ENCODE results near the gene ELMO1.

ELMO1 gene

GRCh38 chr7:37096341-37096740 is 352.3 kb downstream of the ELMO1 start:
- WGBS (ENCODE audit: insufficient coverage, insufficient read length), result no CpG with 5 or more reads among the region's 6 CpGs
- no peaks in the 10 kb centered on the region for H3K36me3 ChIP-seq (ENCODE audit: control insufficient read depth, insufficient read depth, low read length)
- no peaks in the 10 kb centered on the region for H3K9me3 ChIP-seq (ENCODE audit: control insufficient read depth, insufficient read depth, low read length)
- DNase-seq (ENCODE audit: low read depth, low spot score), result no peak
- H3K27ac ChIP-seq (ENCODE audit: low read length), result no peak overlapping the region
- no peak overlapping the region for H3K4me3 ChIP-seq (ENCODE audit: low read length)
- peaks cover 2% of the 10 kb centered on the region; the same call in 1 of the 2 replicates for H3K4me1 ChIP-seq (ENCODE audit: control insufficient read depth, insufficient read depth, low read length)
- no peaks in the 10 kb centered on the region for H3K27me3 ChIP-seq (ENCODE audit: control insufficient read depth, insufficient read depth, low read length)

DNA sequence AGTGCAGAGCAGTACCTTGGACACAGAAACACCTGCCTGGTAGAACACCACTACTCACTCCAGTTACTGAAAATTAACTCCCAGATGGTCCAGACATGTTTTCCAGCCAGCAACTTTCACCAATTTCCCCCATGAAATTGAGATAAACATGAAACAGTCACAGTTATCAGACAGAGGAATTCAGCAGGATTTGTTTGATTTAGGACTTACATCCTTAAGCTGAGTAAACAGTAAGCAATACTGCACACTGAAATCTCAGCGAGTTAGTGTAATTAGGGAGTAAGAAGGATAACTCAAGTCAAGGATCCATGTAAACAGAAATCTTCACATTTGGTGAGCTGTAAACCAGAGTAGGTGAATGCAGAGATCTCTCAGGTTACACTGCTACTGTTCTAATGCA is 353.5 kb downstream of the ELMO1 start:
- DNase-seq (ENCODE audit: low read depth, low spot score), result no peak
- no peak overlapping the region for H3K27ac ChIP-seq (ENCODE audit: low read length)
- no CpG with 5 or more reads among the region's 1 CpG for WGBS (ENCODE audit: insufficient coverage, insufficient read length)
- no peaks in the 10 kb centered on the region for H3K27me3 ChIP-seq (ENCODE audit: control insufficient read depth, insufficient read depth, low read length)
- no peaks in the 10 kb centered on the region for H3K36me3 ChIP-seq (ENCODE audit: control insufficient read depth, insufficient read depth, low read length)
- no peaks in the 10 kb centered on the region for H3K9me3 ChIP-seq (ENCODE audit: control insufficient read depth, insufficient read depth, low read length)
- H3K4me3 ChIP-seq (ENCODE audit: low read length), result no peak overlapping the region
- peaks cover 2% of the 10 kb centered on the region; the same call in 1 of the 2 replicates for H3K4me1 ChIP-seq (ENCODE audit: control insufficient read depth, insufficient read depth, low read length)

- no peak for DNase-seq (ENCODE audit: low read depth, low spot score)
- no peaks in the 10 kb centered on the region for H3K9me3 ChIP-seq (ENCODE audit: control insufficient read depth, insufficient read depth, low read length)
- H3K36me3 ChIP-seq (ENCODE audit: control insufficient read depth, insufficient read depth, low read length), result no peaks in the 10 kb centered on the region
- H3K27ac ChIP-seq (ENCODE audit: low read length), result no peak overlapping the region
- no peak overlapping the region for H3K4me3 ChIP-seq (ENCODE audit: low read length)
- H3K27me3 ChIP-seq (ENCODE audit: control insufficient read depth, insufficient read depth, low read length), result no peaks in the 10 kb centered on the region
- peaks cover 2% of the 10 kb centered on the region; the same call in 1 of the 2 replicates for H3K4me1 ChIP-seq (ENCODE audit: control insufficient read depth, insufficient read depth, low read length)
Measured at GRCh38 chr7:37093257-37093656, 355.4 kb downstream of the ELMO1 start.

DNA sequence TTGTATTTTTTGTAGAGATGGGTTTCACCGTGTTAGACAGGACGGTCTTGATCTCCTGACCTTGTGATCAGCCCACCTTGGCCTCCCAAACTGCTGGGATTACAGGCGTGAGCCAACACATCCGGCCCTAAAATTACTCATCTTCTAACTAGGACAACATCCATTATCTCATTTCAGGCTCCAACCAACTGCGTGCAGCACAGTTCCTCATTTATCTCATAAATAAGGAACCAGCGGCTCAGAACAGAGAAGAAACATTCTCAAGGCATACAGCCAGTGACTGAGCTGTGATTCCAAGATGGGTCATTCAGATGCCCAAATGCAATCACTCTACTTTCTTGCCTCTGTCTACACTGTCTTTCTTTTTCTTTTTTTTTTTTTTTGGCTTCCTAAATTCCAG is 356.1 kb downstream of the ELMO1 start:
- no peak for DNase-seq (ENCODE audit: low read depth, low spot score)
- no CpG with 5 or more reads among the region's 6 CpGs for WGBS (ENCODE audit: insufficient coverage, insufficient read length)
- H3K9me3 ChIP-seq (ENCODE audit: control insufficient read depth, insufficient read depth, low read length), result no peaks in the 10 kb centered on the region

DNA sequence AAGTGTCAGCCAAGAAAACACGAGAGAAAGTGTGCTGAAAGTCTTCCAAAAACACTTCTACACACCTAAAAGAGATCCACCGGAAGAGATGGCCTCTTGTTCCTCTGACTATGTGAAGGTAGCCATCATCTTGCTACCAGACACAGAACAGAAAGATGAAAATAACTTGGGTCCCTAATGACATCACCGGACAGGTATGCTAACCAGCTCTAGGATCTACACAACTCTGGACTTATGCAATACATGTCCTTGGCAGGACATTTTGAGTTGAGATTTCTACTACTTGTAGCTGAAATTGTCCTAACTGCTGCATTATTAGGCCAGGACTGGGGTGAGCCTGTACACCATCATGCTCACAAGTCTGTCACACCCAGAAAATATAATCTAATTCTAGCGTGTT is 358.7 kb downstream of the ELMO1 start:
- Histone ChIP-seq H3K27me3 (ENCODE audit: control insufficient read depth, insufficient read depth, low read length) (no peaks in the 10 kb centered on the region), H3K36me3 (ENCODE audit: control insufficient read depth, insufficient read depth, low read length) (no peaks in the 10 kb centered on the region), H3K9me3 (ENCODE audit: control insufficient read depth, insufficient read depth, low read length) (no peaks in the 10 kb centered on the region), H3K4me1 (ENCODE audit: control insufficient read depth, insufficient read depth, low read length) (no peaks in the 10 kb centered on the region), H3K27ac (ENCODE audit: low read length) (no peak overlapping the region), H3K4me3 (ENCODE audit: low read length) (no peak overlapping the region)
- WGBS (ENCODE audit: insufficient coverage, insufficient read length), result no CpG with 5 or more reads among the region's 4 CpGs
- DNase-seq (ENCODE audit: low read depth, low spot score), result no peak

More for the DNA sequence above, 356.1 kb downstream of the ELMO1 start:
- no peaks in the 10 kb centered on the region for H3K27me3 ChIP-seq (ENCODE audit: control insufficient read depth, insufficient read depth, low read length)
- H3K36me3 ChIP-seq (ENCODE audit: control insufficient read depth, insufficient read depth, low read length), result no peaks in the 10 kb centered on the region
- no peak overlapping the region for H3K27ac ChIP-seq (ENCODE audit: low read length)
- H3K4me3 ChIP-seq (ENCODE audit: low read length), result no peak overlapping the region
- peaks cover 2% of the 10 kb centered on the region; the same call in 1 of the 2 replicates for H3K4me1 ChIP-seq (ENCODE audit: control insufficient read depth, insufficient read depth, low read length)

GRCh38 chr7:37085600-37085999 is 363.1 kb downstream of the ELMO1 start:
- WGBS (ENCODE audit: insufficient coverage, insufficient read length), result no CpG with 5 or more reads among the region's 5 CpGs
- H3K36me3 ChIP-seq (ENCODE audit: control insufficient read depth, insufficient read depth, low read length), result no peaks in the 10 kb centered on the region
- no peaks in the 10 kb centered on the region for H3K4me1 ChIP-seq (ENCODE audit: control insufficient read depth, insufficient read depth, low read length)
- H3K9me3 ChIP-seq (ENCODE audit: control insufficient read depth, insufficient read depth, low read length), result no peaks in the 10 kb centered on the region
- no peak overlapping the region for H3K4me3 ChIP-seq (ENCODE audit: low read length)
- no peak overlapping the region for H3K27ac ChIP-seq (ENCODE audit: low read length)
- DNase-seq (ENCODE audit: low read depth, low spot score), result no peak
- no peaks in the 10 kb centered on the region for H3K27me3 ChIP-seq (ENCODE audit: control insufficient read depth, insufficient read depth, low read length)

DNA sequence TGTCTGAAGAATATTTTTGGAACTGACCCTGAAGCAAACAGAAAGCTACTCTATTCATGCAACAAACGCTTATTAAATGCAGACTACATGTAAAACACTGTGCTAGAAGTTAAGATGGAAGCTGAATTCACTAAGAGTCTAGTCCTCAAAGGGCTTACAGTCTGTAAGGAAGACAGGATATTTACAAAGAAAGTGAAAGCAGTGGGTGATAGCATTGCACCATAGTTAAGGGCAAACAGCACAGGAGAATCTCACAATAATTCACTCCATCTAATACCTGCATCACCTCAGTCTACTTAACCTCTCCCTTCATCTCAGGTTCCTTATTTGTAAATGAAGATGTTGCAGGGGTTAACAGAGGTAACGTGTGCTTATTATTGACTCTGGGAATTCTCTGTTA is 364.4 kb downstream of the ELMO1 start:
- Histone ChIP-seq H3K36me3 (ENCODE audit: control insufficient read depth, insufficient read depth, low read length) (no peaks in the 10 kb centered on the region), H3K27ac (ENCODE audit: low read length) (no peak overlapping the region), H3K27me3 (ENCODE audit: control insufficient read depth, insufficient read depth, low read length) (no peaks in the 10 kb centered on the region), H3K4me3 (ENCODE audit: low read length) (no peak overlapping the region), H3K9me3 (ENCODE audit: control insufficient read depth, insufficient read depth, low read length) (no peaks in the 10 kb centered on the region), H3K4me1 (ENCODE audit: control insufficient read depth, insufficient read depth, low read length) (no peaks in the 10 kb centered on the region)
- no peak for DNase-seq (ENCODE audit: low read depth, low spot score)
- WGBS (ENCODE audit: insufficient coverage, insufficient read length), result no CpG with 5 or more reads among the region's 2 CpGs

DNA sequence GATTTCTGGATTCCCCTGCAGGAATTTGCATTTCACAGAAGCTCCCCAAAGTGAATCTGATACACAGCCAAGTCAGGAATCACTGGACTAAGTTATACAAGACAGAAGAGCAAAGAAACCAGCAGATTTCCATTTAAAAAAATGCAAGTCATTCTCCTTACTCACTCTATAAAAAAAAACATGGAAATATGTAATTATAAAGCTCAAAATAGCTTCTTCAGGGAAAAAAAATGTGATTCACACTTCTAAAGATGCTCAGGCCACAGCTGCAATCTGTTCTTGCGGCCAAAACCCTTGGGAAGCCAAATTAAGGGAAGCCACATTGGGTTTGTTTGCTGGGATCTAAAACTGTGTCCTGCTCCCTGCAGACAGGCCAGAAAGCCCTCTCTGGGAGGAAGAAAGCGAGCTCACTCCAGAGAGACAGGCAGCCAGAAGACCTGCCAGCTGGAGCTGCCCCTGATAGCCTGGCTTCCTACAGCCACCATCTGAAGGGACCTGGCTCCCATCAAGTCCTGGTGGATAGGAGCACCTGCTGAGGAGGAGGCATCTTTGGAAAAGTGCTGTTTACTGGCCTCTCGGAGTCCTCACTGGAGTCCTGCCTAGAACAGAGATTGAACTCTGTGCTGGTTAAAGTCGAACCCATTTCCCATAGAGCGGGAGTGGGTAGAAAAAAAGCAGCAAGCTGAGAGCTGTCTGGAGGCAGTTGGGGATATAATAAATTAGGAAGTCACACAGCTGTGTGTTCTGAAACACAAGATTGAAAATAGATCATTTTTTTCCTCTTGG is 365.2 kb downstream of the ELMO1 start:
- H3K4me1 ChIP-seq (ENCODE audit: control insufficient read depth, insufficient read depth, low read length), result no peaks in the 10 kb centered on the region
- H3K9me3 ChIP-seq (ENCODE audit: control insufficient read depth, insufficient read depth, low read length), result no peaks in the 10 kb centered on the region
- WGBS (ENCODE audit: insufficient coverage, insufficient read length), result no CpG with 5 or more reads among the region's 5 CpGs
- no peak overlapping the region for H3K4me3 ChIP-seq (ENCODE audit: low read length)
- no peak overlapping the region for H3K27ac ChIP-seq (ENCODE audit: low read length)
- no peaks in the 10 kb centered on the region for H3K36me3 ChIP-seq (ENCODE audit: control insufficient read depth, insufficient read depth, low read length)
- no peak for DNase-seq (ENCODE audit: low read depth, low spot score)
- H3K27me3 ChIP-seq (ENCODE audit: control insufficient read depth, insufficient read depth, low read length), result no peaks in the 10 kb centered on the region

DNA sequence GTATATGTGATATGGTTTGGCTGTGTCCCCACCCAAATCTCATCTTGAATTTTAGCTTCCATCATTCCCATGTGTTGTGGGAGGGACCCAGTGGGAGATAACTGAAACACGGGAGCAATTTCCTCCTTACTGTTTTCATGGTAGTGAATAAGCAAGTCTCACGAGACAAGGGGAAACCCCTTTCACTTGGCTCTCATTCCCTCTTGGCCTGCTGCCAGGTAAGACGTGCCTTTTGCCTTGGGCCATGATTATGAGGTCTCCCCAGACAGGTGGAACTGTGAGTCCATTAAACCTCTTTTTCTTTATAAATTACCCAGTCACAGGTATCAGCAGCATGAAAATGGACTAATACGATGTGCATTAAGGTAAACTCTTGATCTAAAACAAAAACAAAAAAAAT is 367.2 kb downstream of the ELMO1 start:
- DNase-seq (ENCODE audit: low read depth, low spot score), result no peak
- H3K36me3 ChIP-seq (ENCODE audit: control insufficient read depth, insufficient read depth, low read length), result no peaks in the 10 kb centered on the region
- H3K4me1 ChIP-seq (ENCODE audit: control insufficient read depth, insufficient read depth, low read length), result no peaks in the 10 kb centered on the region
- no peak overlapping the region for H3K27ac ChIP-seq (ENCODE audit: low read length)
- no peaks in the 10 kb centered on the region for H3K9me3 ChIP-seq (ENCODE audit: control insufficient read depth, insufficient read depth, low read length)
- no CpG with 5 or more reads among the region's 4 CpGs for WGBS (ENCODE audit: insufficient coverage, insufficient read length)
- H3K27me3 ChIP-seq (ENCODE audit: control insufficient read depth, insufficient read depth, low read length), result no peaks in the 10 kb centered on the region
- H3K4me3 ChIP-seq (ENCODE audit: low read length), result no peak overlapping the region

DNA sequence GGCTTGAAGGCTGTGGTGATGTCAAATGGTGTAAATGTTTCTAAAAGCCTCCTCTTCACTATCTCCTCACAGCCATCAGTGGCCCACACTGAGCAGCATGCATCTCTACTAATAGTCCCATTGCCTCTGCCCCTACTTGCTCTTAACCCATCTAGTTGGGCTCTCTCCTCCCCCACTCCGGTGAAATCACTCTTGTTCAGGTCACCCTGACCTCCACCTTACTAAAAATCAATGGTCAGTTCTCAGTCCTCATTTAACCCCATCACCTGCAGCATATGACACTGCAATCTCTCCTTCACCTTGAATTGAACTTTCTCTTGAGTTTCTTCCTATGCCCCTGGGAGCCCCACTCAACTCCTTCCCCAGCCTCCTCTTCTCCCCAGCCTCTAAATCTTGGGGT is 369.2 kb downstream of the ELMO1 start:
- no peak overlapping the region for H3K27ac ChIP-seq (ENCODE audit: low read length)
- H3K27me3 ChIP-seq (ENCODE audit: control insufficient read depth, insufficient read depth, low read length), result no peaks in the 10 kb centered on the region
- H3K4me3 ChIP-seq (ENCODE audit: low read length), result no peak overlapping the region
- H3K9me3 ChIP-seq (ENCODE audit: control insufficient read depth, insufficient read depth, low read length), result no peaks in the 10 kb centered on the region
- no peaks in the 10 kb centered on the region for H3K4me1 ChIP-seq (ENCODE audit: control insufficient read depth, insufficient read depth, low read length)
- no peak for DNase-seq (ENCODE audit: low read depth, low spot score)
- no CpG with 5 or more reads among the region's 1 CpG for WGBS (ENCODE audit: insufficient coverage, insufficient read length)
- H3K36me3 ChIP-seq (ENCODE audit: control insufficient read depth, insufficient read depth, low read length), result no peaks in the 10 kb centered on the region

DNA sequence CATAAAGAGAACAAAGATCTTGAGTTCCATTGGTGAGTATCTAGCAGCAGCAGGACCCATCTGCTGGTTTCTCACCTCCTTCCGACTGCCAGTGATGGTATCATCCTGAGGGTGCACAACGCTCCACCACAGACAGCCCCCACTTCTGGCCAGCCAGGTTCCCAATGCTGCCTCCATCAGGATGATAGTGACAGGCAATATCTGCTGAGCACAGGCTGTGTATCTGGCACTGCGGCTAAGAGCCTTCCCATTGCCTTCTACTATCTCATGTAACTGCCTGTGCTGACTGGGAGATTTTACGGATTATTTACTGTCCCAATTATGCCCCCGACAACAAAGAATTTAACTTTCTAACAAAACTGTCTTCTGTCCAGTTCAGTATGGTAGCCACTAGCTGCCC is 372.0 kb downstream of the ELMO1 start:
- Histone ChIP-seq H3K27me3 (ENCODE audit: control insufficient read depth, insufficient read depth, low read length) (no peaks in the 10 kb centered on the region), H3K27ac (ENCODE audit: low read length) (no peak overlapping the region), H3K9me3 (ENCODE audit: control insufficient read depth, insufficient read depth, low read length) (no peaks in the 10 kb centered on the region), H3K4me3 (ENCODE audit: low read length) (no peak overlapping the region), H3K36me3 (ENCODE audit: control insufficient read depth, insufficient read depth, low read length) (no peaks in the 10 kb centered on the region), H3K4me1 (ENCODE audit: control insufficient read depth, insufficient read depth, low read length) (no peaks in the 10 kb centered on the region)
- WGBS (ENCODE audit: insufficient coverage, insufficient read length), result no CpG with 5 or more reads among the region's 5 CpGs
- no peak for DNase-seq (ENCODE audit: low read depth, low spot score)

All from iPS DF 6.9 (cell line).